ENCODE data around the gene IRX5. TPM values are rescaled to one million over a fixed set of nuclear protein-coding genes. Genes with fewer than 3 reads are reported as not detected.

Gene IRX5
- total RNA-seq, 1 experiment from 2014 or later, result 0.86 TPM

DNA sequence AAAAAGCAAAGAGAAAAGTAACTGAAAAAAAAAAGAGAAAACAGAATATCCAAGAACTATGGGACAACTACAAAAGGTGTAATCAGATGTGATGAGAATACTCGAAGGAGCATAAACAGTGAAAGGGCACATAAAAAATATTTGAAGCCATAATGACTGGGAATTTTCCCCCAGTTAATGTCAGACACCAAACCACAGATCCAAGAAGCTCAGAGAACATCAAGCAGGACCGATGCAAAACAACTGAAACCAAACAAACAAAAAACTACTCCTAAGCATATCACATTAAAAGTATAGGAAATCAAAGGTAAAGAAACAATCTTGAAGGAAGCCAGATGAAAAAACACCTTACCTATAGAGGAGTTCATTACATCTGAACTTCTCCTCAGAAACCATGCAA lies 27.6 kb upstream of the IRX5 start:
- BruUV-seq (replicated peaks), result no TSS peak
- no peaks in the 10 kb centered on the region for H3K79me2 ChIP-seq (ENCODE audit: insufficient read depth, low read length)

DNA sequence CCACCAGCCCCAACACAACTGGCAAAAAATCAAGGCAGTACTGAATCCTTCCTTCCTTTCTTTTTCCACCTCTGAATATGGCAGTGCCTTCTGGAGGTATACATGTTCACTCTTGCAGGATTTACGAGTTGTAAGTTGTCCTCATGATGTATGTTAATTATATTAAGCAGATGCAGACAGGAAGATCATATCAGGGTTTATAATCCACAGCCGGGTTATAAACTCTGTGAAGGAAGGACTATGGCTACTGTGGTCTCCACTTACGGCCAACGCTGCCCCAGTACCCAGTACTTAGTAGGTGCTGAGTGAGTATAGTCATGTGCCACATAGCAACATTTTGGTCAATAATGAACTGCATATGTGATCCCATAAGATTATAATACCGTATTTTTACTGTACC lies 19.6 kb upstream of the IRX5 start:
- Histone ChIP-seq H3K4me3 (replicated peaks in 1 of 2; ENCODE audit: low read depth in 1 of 2, low read length in 2 of 2) (no peak overlapping the region), H3K9me2 (ENCODE audit: insufficient read depth) (no peaks in the 10 kb centered on the region), H3K27me3 (ENCODE audit: insufficient read depth, low read length) (peaks cover 13% of the 10 kb centered on the region; the same call in 1 of the 2 replicates), H3K27ac (ENCODE audit: low read depth, low read length) (no peak overlapping the region), H3K4me2 (ENCODE audit: low read length) (no peak overlapping the region), H3K9me3 (ENCODE audit: control insufficient read depth in 1 of 2, insufficient read depth in 1 of 2, low read depth in 1 of 2, low read length in 2 of 2) (no peaks in the 10 kb centered on the region), H3K9ac (ENCODE audit: low read length) (no peak overlapping the region), H3K36me3 (ENCODE audit: control insufficient read depth in 1 of 2, insufficient read depth in 2 of 2, low read length in 2 of 2) (no peaks in the 10 kb centered on the region), H4K20me1 (ENCODE audit: insufficient read depth) (no peaks in the 10 kb centered on the region), H2AFZ (ENCODE audit: low read depth, low read length, poor library complexity, severe bottlenecking) (no peak overlapping the region), H3K79me2 (ENCODE audit: insufficient read depth, low read length) (no peaks in the 10 kb centered on the region), H3K4me1 (ENCODE audit: control insufficient read depth in 1 of 2, insufficient read depth in 2 of 2, low read length in 2 of 2) (no peaks in the 10 kb centered on the region)
- ATAC-seq (no peak), DNase-seq (ENCODE audit: low read depth, low spot score) (no peak)
- ChIA-PET POLR2A (no interaction called here), RAD21 (ENCODE audit: low non-redundant PET in 1 of 2, low total read pairs in 2 of 2, uncharacterized antibody in 2 of 2, unreplicated experiment in 2 of 2) (no interaction called here), CTCF (no interaction called here)
- intact Hi-C loops (cut with micrococcal nuclease), result no loop called here
- no TSS peak for BruUV-seq (replicated peaks)
- TF ChIP-seq, protein P1, sequence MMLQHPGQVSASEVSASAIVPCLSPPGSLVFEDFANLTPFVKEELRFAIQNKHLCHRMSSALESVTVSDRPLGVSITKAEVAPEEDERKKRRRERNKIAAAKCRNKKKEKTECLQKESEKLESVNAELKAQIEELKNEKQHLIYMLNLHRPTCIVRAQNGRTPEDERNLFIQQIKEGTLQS (IDR thresholded peaks at IDR 0.05), result no peak
- TF ChIP-seq, protein P2, sequence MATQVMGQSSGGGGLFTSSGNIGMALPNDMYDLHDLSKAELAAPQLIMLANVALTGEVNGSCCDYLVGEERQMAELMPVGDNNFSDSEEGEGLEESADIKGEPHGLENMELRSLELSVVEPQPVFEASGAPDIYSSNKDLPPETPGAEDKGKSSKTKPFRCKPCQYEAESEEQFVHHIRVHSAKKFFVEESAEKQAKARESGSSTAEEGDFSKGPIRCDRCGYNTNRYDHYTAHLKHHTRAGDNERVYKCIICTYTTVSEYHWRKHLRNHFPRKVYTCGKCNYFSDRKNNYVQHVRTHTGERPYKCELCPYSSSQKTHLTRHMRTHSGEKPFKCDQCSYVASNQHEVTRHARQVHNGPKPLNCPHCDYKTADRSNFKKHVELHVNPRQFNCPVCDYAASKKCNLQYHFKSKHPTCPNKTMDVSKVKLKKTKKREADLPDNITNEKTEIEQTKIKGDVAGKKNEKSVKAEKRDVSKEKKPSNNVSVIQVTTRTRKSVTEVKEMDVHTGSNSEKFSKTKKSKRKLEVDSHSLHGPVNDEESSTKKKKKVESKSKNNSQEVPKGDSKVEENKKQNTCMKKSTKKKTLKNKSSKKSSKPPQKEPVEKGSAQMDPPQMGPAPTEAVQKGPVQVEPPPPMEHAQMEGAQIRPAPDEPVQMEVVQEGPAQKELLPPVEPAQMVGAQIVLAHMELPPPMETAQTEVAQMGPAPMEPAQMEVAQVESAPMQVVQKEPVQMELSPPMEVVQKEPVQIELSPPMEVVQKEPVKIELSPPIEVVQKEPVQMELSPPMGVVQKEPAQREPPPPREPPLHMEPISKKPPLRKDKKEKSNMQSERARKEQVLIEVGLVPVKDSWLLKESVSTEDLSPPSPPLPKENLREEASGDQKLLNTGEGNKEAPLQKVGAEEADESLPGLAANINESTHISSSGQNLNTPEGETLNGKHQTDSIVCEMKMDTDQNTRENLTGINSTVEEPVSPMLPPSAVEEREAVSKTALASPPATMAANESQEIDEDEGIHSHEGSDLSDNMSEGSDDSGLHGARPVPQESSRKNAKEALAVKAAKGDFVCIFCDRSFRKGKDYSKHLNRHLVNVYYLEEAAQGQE (IDR thresholded peaks at IDR 0.05; ENCODE audit: low read depth), result no peak
- no peak for TF ChIP-seq YY1 (IDR thresholded peaks at IDR 0.05; ENCODE audit: extremely low read depth, insufficient replicate concordance, low read depth, low read length)
- TF ChIP-seq JUND (IDR thresholded peaks at IDR 0.05), result no peak
- TF ChIP-seq SIN3A (IDR thresholded peaks at IDR 0.05; ENCODE audit: low read depth), result no peak
- no peak for TF ChIP-seq SRF (IDR thresholded peaks at IDR 0.05; ENCODE audit: low read depth)
- TF ChIP-seq TCF7L2 (IDR thresholded peaks at IDR 0.05; ENCODE audit: borderline replicate concordance, extremely low read depth, insufficient read depth, insufficient read length), result no peak
- no peak for TF ChIP-seq SP1 (IDR thresholded peaks at IDR 0.05; ENCODE audit: low read depth)
- TF ChIP-seq EGR1 (IDR thresholded peaks at IDR 0.05; ENCODE audit: low read depth), result no peak
- no peak for TF ChIP-seq POLR2A (IDR thresholded peaks at IDR 0.05; ENCODE audit: borderline replicate concordance, extremely low read depth, insufficient read depth, insufficient read length)
- no peak for TF ChIP-seq CTCF (IDR thresholded peaks at IDR 0.05 in 2 of 3, conservative IDR thresholded peaks at IDR 0.05 in 1 of 3; ENCODE audit: borderline replicate concordance in 1 of 3, insufficient read depth in 1 of 3, low read depth in 2 of 3, low read length in 2 of 3)

More for the DNA sequence above, 27.6 kb upstream of the IRX5 start:
- no peak overlapping the region for H3K4me3 ChIP-seq (replicated peaks in 1 of 2; ENCODE audit: low read depth in 1 of 2, low read length in 2 of 2)
- H4K20me1 ChIP-seq (ENCODE audit: insufficient read depth), result no peaks in the 10 kb centered on the region
- ChIA-PET RAD21 (ENCODE audit: low non-redundant PET in 1 of 2, low total read pairs in 2 of 2, uncharacterized antibody in 2 of 2, unreplicated experiment in 2 of 2) (no interaction called here), POLR2A (no interaction called here), CTCF (no interaction called here)
- H3K4me2 ChIP-seq (ENCODE audit: low read length), result no peak overlapping the region
- no peak overlapping the region for H3K27ac ChIP-seq (ENCODE audit: low read depth, low read length)
- no peaks in the 10 kb centered on the region for H3K4me1 ChIP-seq (ENCODE audit: control insufficient read depth in 1 of 2, insufficient read depth in 2 of 2, low read length in 2 of 2)
- intact Hi-C loops (cut with micrococcal nuclease), result no loop called here
- no peak overlapping the region for H2AFZ ChIP-seq (ENCODE audit: low read depth, low read length, poor library complexity, severe bottlenecking)
- no peaks in the 10 kb centered on the region for H3K9me3 ChIP-seq (ENCODE audit: control insufficient read depth in 1 of 2, insufficient read depth in 1 of 2, low read depth in 1 of 2, low read length in 2 of 2)
- H3K9ac ChIP-seq (ENCODE audit: low read length), result no peak overlapping the region
- no peaks in the 10 kb centered on the region for H3K9me2 ChIP-seq (ENCODE audit: insufficient read depth)
- H3K36me3 ChIP-seq (ENCODE audit: control insufficient read depth in 1 of 2, insufficient read depth in 2 of 2, low read length in 2 of 2), result no peaks in the 10 kb centered on the region
- TF ChIP-seq TCF7L2 (IDR thresholded peaks at IDR 0.05; ENCODE audit: borderline replicate concordance, extremely low read depth, insufficient read depth, insufficient read length), result no peak
- no peak for TF ChIP-seq FOSL1 (IDR thresholded peaks at IDR 0.05; ENCODE audit: low read depth)
- no peak for TF ChIP-seq POLR2A (IDR thresholded peaks at IDR 0.05; ENCODE audit: borderline replicate concordance, extremely low read depth, insufficient read depth, insufficient read length)
- TF ChIP-seq RAD21 (IDR thresholded peaks at IDR 0.05; ENCODE audit: low read depth), result no peak
- no peak for TF ChIP-seq ELF1 (IDR thresholded peaks at IDR 0.05; ENCODE audit: borderline replicate concordance, low read depth)
- no peak for TF ChIP-seq EZH2phosphoT487 (IDR thresholded peaks at IDR 0.05; ENCODE audit: borderline replicate concordance)
- H3K27me3 ChIP-seq (ENCODE audit: insufficient read depth, low read length), result no peaks in the 10 kb centered on the region
- no peak for DNase-seq (ENCODE audit: low read depth, low spot score)
- no peak for ATAC-seq
